ENCODE measurements around the gene GPR15.

Gene GPR15

DNA sequence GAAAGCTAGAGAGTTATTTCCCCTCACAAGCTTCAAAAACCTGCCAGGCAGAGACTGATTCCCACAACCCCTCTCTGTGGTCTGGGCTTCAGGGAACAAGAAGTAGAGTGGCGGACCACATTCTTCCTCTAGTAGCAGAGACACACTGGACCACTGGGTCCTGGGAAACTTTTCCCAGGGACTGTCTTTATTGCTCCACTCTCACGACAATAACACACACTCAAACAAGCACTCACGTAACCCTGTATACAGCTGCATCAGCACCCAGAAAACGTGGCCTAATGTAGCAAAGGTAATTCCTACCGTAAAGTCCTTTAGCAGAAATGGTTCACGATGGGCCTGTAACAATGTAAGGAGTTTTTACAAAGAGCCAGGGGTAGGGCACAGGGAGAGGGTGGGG lies 34.1 kb downstream of the GPR15 start:
- no peak overlapping the region for H3K9ac ChIP-seq (ENCODE audit: low read depth in 1 of 2, low read length in 2 of 2)
- no peak overlapping the region for H3K4me3 ChIP-seq (ENCODE audit: low read depth in 1 of 2, low read length in 2 of 2)
- no peaks in the 10 kb centered on the region for H3K27me3 ChIP-seq (ENCODE audit: control insufficient read depth in 1 of 2, insufficient read depth in 2 of 2, low read length in 2 of 2)
- no peaks in the 10 kb centered on the region for H3K36me3 ChIP-seq (ENCODE audit: control insufficient read depth in 1 of 2, insufficient read depth in 2 of 2, low read length in 2 of 2)
- peaks cover 0 to 3% of the 10 kb centered on the region in 2 donors for H3K4me1 ChIP-seq (ENCODE audit: control insufficient read depth in 1 of 2, insufficient read depth in 2 of 2, low read length in 2 of 2)
- H3K27ac ChIP-seq (ENCODE audit: low read depth, low read length): no peak overlapping the region
- no peaks in the 10 kb centered on the region for H3K9me3 ChIP-seq (ENCODE audit: control insufficient read depth in 1 of 2, low read length in 2 of 2)

DNA sequence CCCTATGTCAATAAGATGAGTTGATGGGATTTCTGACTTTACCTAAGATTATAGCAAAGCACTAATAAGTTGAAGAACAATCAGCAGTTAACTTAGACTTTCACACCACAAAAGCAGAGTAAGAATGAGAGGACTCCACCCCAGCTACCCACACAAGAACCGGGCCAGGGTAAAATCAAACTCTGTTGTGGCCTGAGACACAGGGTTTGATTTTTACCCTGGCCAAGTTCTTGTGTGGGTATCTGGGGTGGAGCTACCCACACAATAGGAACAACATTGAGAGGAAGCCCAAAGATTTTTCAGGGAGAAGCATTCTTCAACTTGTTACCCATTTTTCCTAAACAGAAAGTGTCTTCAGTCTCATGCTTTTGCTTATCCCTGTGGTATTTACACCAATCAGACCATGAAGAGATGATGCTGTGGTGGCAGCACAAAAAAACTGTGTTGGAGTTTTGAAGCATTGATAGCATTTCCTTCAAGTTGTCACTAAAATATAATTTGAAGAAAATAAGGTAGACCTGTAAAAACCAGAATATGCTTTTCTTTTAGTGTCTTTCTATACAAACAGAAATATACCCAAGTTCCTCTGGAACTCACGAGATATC lies 36.0 kb downstream of the GPR15 start:
- Histone ChIP-seq H3K4me3 (ENCODE audit: low read depth in 1 of 2, low read length in 2 of 2) (no peak overlapping the region), H3K27me3 (ENCODE audit: control insufficient read depth in 1 of 2, insufficient read depth in 2 of 2, low read length in 2 of 2) (no peaks in the 10 kb centered on the region), H3K27ac (ENCODE audit: low read depth, low read length) (no peak overlapping the region), H3K9me3 (ENCODE audit: control insufficient read depth in 1 of 2, low read length in 2 of 2) (no peaks in the 10 kb centered on the region), H3K9ac (ENCODE audit: low read depth in 1 of 2, low read length in 2 of 2) (no peak overlapping the region), H3K4me1 (ENCODE audit: control insufficient read depth in 1 of 2, insufficient read depth in 2 of 2, low read length in 2 of 2) (no peaks in the 10 kb centered on the region), H3K36me3 (ENCODE audit: control insufficient read depth in 1 of 2, insufficient read depth in 2 of 2, low read length in 2 of 2) (no peaks in the 10 kb centered on the region)

DNA sequence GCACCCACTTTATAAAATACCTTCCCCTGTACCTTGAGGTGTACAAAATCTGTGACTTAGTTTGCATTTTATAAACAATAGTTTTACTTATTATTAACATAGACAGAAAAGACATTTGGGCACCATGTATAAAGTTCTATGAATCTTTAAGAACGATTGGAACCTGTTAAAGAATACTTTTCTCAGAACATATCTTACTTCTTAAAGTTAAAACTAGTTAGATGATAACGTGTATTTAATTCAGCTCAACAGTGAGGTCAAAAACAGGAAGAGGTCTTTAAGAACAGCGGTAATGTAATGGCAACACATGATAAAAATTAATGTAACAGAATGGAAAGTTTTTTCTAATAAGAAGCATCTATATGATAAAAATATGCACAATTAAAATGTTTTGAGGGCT lies 36.6 kb downstream of the GPR15 start:
- Histone ChIP-seq H3K4me1 (ENCODE audit: control insufficient read depth in 1 of 2, insufficient read depth in 2 of 2, low read length in 2 of 2) (no peaks in the 10 kb centered on the region), H3K9ac (ENCODE audit: low read depth in 1 of 2, low read length in 2 of 2) (no peak overlapping the region), H3K27me3 (ENCODE audit: control insufficient read depth in 1 of 2, insufficient read depth in 2 of 2, low read length in 2 of 2) (no peaks in the 10 kb centered on the region), H3K9me3 (ENCODE audit: control insufficient read depth in 1 of 2, low read length in 2 of 2) (no peaks in the 10 kb centered on the region), H3K36me3 (ENCODE audit: control insufficient read depth in 1 of 2, insufficient read depth in 2 of 2, low read length in 2 of 2) (no peaks in the 10 kb centered on the region), H3K4me3 (ENCODE audit: low read depth in 1 of 2, low read length in 2 of 2) (no peak overlapping the region), H3K27ac (ENCODE audit: low read depth, low read length) (no peak overlapping the region)

DNA sequence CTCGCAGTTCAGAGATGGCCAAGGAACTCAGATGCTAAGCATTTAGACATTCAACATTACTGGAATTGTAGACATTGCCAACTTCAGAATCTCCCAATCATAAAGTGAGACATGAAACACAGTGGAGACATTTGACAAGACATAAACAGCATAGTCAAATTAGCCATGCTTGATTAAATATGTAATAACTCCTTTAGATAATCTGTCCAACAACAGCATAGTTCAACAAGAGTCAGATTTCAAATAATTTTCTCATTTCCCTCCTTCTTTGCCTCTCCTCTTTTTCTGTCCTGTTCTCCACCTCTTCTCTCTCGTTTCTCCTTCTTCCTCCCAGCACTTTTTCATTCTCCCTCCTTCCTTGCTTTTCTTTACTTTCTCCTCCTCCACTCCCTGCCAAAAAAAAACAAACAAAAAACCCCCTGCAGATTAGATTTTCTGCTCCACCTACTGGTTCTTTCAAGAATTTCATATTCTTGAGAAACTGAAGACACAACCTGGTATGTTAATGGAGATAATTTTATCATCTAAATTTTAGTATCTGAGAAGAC lies 41.5 kb downstream of the GPR15 start:
- Histone ChIP-seq H3K36me3 (ENCODE audit: control insufficient read depth in 1 of 2, insufficient read depth in 2 of 2, low read length in 2 of 2) (peaks cover 3 to 15% of the 10 kb centered on the region in 2 donors), H3K27me3 (ENCODE audit: control insufficient read depth in 1 of 2, insufficient read depth in 2 of 2, low read length in 2 of 2) (no peaks in the 10 kb centered on the region), H3K4me1 (ENCODE audit: control insufficient read depth in 1 of 2, insufficient read depth in 2 of 2, low read length in 2 of 2) (peaks cover 9 to 15% of the 10 kb centered on the region in 2 donors), H3K9ac (ENCODE audit: low read depth in 1 of 2, low read length in 2 of 2) (no peak overlapping the region), H3K9me3 (ENCODE audit: control insufficient read depth in 1 of 2, low read length in 2 of 2) (no peaks in the 10 kb centered on the region), H3K4me3 (ENCODE audit: low read depth in 1 of 2, low read length in 2 of 2) (no peak overlapping the region), H3K27ac (ENCODE audit: low read depth, low read length) (no peak overlapping the region)

- H3K27me3 ChIP-seq (ENCODE audit: control insufficient read depth in 1 of 2, insufficient read depth in 2 of 2, low read length in 2 of 2): no peaks in the 10 kb centered on the region
- no peak overlapping the region for H3K4me3 ChIP-seq (ENCODE audit: low read depth in 1 of 2, low read length in 2 of 2)
- peaks cover 3 to 22% of the 10 kb centered on the region in 2 donors for H3K36me3 ChIP-seq (ENCODE audit: control insufficient read depth in 1 of 2, insufficient read depth in 2 of 2, low read length in 2 of 2)
- no peak overlapping the region for H3K27ac ChIP-seq (ENCODE audit: low read depth, low read length)
- peaks cover 9 to 15% of the 10 kb centered on the region in 2 donors for H3K4me1 ChIP-seq (ENCODE audit: control insufficient read depth in 1 of 2, insufficient read depth in 2 of 2, low read length in 2 of 2)
- H3K9me3 ChIP-seq (ENCODE audit: control insufficient read depth in 1 of 2, low read length in 2 of 2): no peaks in the 10 kb centered on the region
- H3K9ac ChIP-seq (ENCODE audit: low read depth in 1 of 2, low read length in 2 of 2): no peak overlapping the region
Observed at GRCh38 chr3:98574132-98574531, 42.4 kb downstream of the GPR15 start.

- Histone ChIP-seq H3K27me3 (ENCODE audit: control insufficient read depth in 1 of 2, insufficient read depth in 2 of 2, low read length in 2 of 2) (no peaks in the 10 kb centered on the region), H3K9me3 (ENCODE audit: control insufficient read depth in 1 of 2, low read length in 2 of 2) (no peaks in the 10 kb centered on the region), H3K9ac (ENCODE audit: low read depth in 1 of 2, low read length in 2 of 2) (no peak overlapping the region), H3K36me3 (ENCODE audit: control insufficient read depth in 1 of 2, insufficient read depth in 2 of 2, low read length in 2 of 2) (peaks cover 6 to 41% of the 10 kb centered on the region in 2 donors), H3K4me1 (ENCODE audit: control insufficient read depth in 1 of 2, insufficient read depth in 2 of 2, low read length in 2 of 2) (peaks cover 9 to 15% of the 10 kb centered on the region in 2 donors), H3K27ac (ENCODE audit: low read depth, low read length) (no peak overlapping the region), H3K4me3 (ENCODE audit: low read depth in 1 of 2, low read length in 2 of 2) (no peak overlapping the region)
Observed at GRCh38 chr3:98577178-98577895, 45.6 kb downstream of the GPR15 start.

- H3K9me3 ChIP-seq (ENCODE audit: control insufficient read depth in 1 of 2, low read length in 2 of 2): no peaks in the 10 kb centered on the region
- no peaks in the 10 kb centered on the region for H3K4me1 ChIP-seq (ENCODE audit: control insufficient read depth in 1 of 2, insufficient read depth in 2 of 2, low read length in 2 of 2)
- H3K27ac ChIP-seq (ENCODE audit: low read depth, low read length): no peak overlapping the region
- peaks cover 17 to 55% of the 10 kb centered on the region in 2 donors for H3K36me3 ChIP-seq (ENCODE audit: control insufficient read depth in 1 of 2, insufficient read depth in 2 of 2, low read length in 2 of 2)
- H3K4me3 ChIP-seq (ENCODE audit: low read depth in 1 of 2, low read length in 2 of 2): no peak overlapping the region
- H3K27me3 ChIP-seq (ENCODE audit: control insufficient read depth in 1 of 2, insufficient read depth in 2 of 2, low read length in 2 of 2): no peaks in the 10 kb centered on the region
- no peak overlapping the region for H3K9ac ChIP-seq (ENCODE audit: low read depth in 1 of 2, low read length in 2 of 2)
Observed at GRCh38 chr3:98580401-98581386, 48.9 kb downstream of the GPR15 start.

DNA sequence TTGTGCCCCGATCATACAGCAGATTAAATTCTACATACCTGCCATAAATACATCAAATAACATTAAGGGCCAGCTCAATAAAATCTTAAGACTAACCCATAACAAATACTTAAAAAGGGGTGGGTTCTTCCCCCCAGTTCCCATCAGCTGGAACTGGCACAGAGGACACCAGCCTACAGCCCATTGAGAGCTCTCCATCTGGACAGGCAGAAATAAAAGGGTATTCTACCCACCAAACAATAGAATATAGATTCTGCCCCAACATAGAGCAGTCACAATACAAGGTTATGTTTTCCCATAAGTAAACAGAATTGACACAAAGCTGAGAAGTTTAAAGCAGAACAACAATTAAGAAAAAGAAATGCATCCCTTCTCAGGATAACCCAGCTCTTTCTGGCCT lies 49.7 kb downstream of the GPR15 start:
- Histone ChIP-seq H3K9ac (ENCODE audit: low read depth in 1 of 2, low read length in 2 of 2) (no peak overlapping the region), H3K4me1 (ENCODE audit: control insufficient read depth in 1 of 2, insufficient read depth in 2 of 2, low read length in 2 of 2) (no peaks in the 10 kb centered on the region), H3K27ac (ENCODE audit: low read depth, low read length) (no peak overlapping the region), H3K9me3 (ENCODE audit: control insufficient read depth in 1 of 2, low read length in 2 of 2) (no peaks in the 10 kb centered on the region), H3K36me3 (ENCODE audit: control insufficient read depth in 1 of 2, insufficient read depth in 2 of 2, low read length in 2 of 2) (peaks cover 19 to 56% of the 10 kb centered on the region in 2 donors), H3K4me3 (ENCODE audit: low read depth in 1 of 2, low read length in 2 of 2) (no peak overlapping the region), H3K27me3 (ENCODE audit: control insufficient read depth in 1 of 2, insufficient read depth in 2 of 2, low read length in 2 of 2) (no peaks in the 10 kb centered on the region)

GRCh38 chr3:98582042-98582441 lies 50.3 kb downstream of the GPR15 start:
- no peak overlapping the region for H3K27ac ChIP-seq (ENCODE audit: low read depth, low read length)
- no peaks in the 10 kb centered on the region for H3K4me1 ChIP-seq (ENCODE audit: control insufficient read depth in 1 of 2, insufficient read depth in 2 of 2, low read length in 2 of 2)
- no peak overlapping the region for H3K9ac ChIP-seq (ENCODE audit: low read depth in 1 of 2, low read length in 2 of 2)
- no peaks in the 10 kb centered on the region for H3K27me3 ChIP-seq (ENCODE audit: control insufficient read depth in 1 of 2, insufficient read depth in 2 of 2, low read length in 2 of 2)
- H3K4me3 ChIP-seq (ENCODE audit: low read depth in 1 of 2, low read length in 2 of 2): no peak overlapping the region
- H3K9me3 ChIP-seq (ENCODE audit: control insufficient read depth in 1 of 2, low read length in 2 of 2): no peaks in the 10 kb centered on the region
- peaks cover 19 to 52% of the 10 kb centered on the region in 2 donors for H3K36me3 ChIP-seq (ENCODE audit: control insufficient read depth in 1 of 2, insufficient read depth in 2 of 2, low read length in 2 of 2)

Measured in duodenal mucosa (tissue), 2 donors.